GM12801 (cell line): Measurements from ENCODE around the gene TET1.

Experiments
- TF ChIP-seq, protein P1 (sequence below): IDR thresholded peaks from one replicate; pipeline ENCODE4 v1.5.1; 2011; ENCODE audit warnings: control low read depth; ENCODE audit not compliant: insufficient read length; ENCODE audit errors: extremely low read depth

TET1 gene

DNA sequence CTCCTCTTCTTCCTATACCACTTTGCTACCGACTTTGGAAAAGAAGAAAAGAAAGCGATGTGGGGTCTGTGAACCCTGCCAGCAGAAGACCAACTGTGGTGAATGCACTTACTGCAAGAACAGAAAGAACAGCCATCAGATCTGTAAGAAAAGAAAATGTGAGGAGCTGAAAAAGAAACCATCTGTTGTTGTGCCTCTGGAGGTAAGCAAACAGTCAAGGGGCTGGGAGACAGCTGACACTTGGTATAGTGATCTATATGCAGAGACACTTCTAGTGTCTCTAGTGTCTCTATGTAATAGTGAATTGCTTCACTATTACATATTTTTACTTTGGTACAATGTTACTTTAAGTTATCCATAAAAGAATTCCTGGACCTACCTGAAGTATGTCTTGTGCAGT is 13.9 kb downstream of the TET1 start:
- TF ChIP-seq, protein P1, sequence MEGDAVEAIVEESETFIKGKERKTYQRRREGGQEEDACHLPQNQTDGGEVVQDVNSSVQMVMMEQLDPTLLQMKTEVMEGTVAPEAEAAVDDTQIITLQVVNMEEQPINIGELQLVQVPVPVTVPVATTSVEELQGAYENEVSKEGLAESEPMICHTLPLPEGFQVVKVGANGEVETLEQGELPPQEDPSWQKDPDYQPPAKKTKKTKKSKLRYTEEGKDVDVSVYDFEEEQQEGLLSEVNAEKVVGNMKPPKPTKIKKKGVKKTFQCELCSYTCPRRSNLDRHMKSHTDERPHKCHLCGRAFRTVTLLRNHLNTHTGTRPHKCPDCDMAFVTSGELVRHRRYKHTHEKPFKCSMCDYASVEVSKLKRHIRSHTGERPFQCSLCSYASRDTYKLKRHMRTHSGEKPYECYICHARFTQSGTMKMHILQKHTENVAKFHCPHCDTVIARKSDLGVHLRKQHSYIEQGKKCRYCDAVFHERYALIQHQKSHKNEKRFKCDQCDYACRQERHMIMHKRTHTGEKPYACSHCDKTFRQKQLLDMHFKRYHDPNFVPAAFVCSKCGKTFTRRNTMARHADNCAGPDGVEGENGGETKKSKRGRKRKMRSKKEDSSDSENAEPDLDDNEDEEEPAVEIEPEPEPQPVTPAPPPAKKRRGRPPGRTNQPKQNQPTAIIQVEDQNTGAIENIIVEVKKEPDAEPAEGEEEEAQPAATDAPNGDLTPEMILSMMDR = no peak

DNA sequence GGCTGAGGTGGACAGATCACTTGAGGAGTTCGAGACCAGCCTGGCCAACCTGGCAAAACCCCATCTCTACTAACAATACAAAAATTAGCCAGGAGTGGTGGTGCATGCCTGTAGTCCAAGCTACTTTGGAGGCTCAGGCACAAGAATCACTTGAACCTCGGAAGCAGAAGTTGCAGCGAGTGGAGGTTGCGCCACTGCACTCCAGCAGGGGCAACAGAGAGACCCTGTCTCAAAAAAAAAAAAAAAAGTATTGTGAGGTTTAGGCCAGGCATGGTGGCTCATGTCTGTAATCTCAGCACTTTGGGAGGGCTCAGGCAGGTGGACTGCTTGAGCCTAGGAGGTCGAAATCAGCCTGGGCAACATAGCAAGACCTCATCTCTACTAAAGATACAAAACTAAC is 16.0 kb downstream of the TET1 start:
- TF ChIP-seq, protein P1 = no peak

DNA sequence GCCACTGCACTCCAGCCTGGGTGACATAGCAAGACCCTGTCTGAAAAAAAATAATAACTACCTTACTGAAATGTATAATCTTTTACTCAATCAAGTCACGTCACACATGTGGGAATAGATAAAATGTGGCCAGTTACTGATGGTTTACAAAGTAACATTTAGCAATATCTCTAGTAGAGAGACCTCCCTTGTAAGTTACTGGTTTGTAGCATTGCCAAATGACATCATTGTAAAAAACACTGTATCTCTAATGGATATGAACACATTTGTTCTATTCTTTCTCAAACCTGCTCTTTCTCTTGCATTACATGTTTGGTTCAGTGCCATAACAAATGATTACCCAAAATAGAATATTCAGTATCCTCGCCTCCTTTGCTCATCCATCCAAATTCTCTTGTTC is 18.8 kb downstream of the TET1 start:
- TF ChIP-seq, protein P1 = no peak

DNA sequence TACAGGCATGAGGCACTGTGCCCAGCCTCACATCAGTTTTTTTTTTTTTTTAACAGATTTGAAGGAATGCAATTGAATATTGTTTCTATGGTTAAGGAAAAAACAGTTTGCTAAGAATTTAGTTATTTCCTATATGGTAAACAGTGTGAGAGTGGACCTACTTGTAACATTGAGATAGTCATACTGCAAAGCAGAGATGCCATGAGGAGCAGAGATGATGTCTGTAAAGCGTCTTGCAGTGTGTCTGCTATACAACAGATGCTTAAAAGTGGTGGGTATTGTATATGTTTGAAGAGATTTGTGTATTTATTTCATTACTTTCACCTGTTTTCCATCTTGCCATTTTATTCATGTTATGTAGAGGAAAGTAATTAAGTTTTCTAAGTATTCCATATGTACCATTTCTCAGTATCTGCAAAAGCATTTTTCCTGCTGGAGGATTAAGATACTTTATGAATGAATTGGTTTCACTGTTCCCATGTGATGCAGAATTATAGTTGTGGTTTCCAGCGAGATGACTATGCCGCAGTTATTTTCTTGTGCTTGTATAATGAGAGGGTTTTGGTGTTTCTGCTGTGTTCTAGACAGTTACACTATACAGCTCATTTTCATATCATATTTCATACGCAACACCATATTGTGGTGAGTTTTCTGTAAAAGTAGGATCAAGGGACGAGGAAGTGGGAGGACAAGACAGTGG is 26.6 kb downstream of the TET1 start:
- TF ChIP-seq, protein P1 = no peak

DNA sequence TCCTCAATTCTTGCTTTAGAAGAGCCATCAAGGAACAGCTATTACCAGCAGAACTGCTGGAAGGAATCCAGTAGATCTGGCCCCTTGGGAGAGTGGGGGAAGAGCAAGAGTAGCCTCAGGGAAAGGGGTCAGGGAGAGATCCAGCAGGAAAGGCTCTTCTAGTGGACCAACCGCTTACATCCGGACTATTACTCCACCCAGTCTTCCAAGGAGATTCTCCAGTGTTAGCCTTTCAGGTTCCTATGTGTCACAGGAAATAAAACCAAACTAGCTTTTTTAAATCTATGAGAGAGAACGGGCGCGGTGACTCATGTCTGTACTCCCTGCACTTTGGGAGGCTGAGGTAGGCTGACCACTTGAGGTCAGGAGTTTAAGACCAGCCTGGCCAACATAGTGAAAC is 34.3 kb downstream of the TET1 start:
- TF ChIP-seq, protein P1 = no peak

DNA sequence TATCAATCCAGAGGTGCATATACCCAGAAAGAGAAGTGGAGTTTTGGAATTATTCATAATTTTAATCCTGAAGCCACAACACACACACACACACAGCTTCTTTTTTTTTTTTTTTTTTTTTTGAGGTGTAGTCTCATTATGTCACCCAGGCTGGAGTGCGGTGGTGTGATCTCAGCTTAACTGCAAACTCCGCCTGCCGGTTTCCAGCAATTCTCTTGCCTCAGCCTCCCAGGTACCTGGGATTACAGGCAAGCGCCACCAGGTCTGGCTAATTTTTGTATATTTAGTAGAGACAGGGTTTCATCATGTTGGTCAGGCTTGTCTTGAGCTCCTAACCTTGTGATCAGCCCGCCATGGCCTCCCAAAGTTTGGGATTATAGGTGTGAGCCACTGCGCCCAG is 35.4 kb downstream of the TET1 start:
- TF ChIP-seq, protein P1 = no peak

DNA sequence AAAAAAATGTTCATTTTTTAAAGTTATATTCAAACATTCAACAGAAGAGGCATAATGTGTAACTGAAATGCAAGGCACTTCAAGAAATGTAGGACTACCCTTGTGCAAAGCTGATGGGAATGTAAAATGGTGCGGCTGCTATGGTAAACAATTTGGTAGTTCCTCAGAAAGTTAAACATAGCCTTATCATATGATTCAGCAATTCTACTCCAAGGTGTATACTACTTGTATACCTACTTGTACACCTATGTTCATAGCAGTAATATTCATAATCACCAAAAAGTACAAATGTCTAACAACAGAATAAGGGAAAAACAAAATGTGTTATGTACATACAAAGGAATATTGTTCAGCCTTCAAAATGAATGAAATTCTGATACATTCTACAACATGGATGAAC is 37.3 kb downstream of the TET1 start:
- TF ChIP-seq, protein P1 = no peak
